ENCODE results near the gene MAOA.

GRCh38 chrX:43618366-43619205 is 37.5 kb upstream of the MAOA start:
- TF ChIP-seq POLR2A (IDR thresholded peaks at IDR 0.05; ENCODE audit: low read length) (no peak), CTCF (IDR thresholded peaks at IDR 0.05) (no peak), HOXB5 (CRISPR knock-in tag; IDR thresholded peaks at IDR 0.05) (no peak), EP300 (IDR thresholded peaks at IDR 0.05) (no peak)

All from A549 (cell line).